ENCODE measurements around the gene TWNK. TPM values are rescaled to one million over a fixed set of nuclear protein-coding genes. Genes with fewer than 3 reads are reported as not detected.
"Not testable (repeated sequence)": the region's sequence is repeated elsewhere in the genome, so short reads cannot be mapped to it uniquely, and the experiment has no call there.

The TWNK gene
- polyA plus RNA-seq, 5 donors: 7.9 to 12.8 (median 10.0) TPM

DNA sequence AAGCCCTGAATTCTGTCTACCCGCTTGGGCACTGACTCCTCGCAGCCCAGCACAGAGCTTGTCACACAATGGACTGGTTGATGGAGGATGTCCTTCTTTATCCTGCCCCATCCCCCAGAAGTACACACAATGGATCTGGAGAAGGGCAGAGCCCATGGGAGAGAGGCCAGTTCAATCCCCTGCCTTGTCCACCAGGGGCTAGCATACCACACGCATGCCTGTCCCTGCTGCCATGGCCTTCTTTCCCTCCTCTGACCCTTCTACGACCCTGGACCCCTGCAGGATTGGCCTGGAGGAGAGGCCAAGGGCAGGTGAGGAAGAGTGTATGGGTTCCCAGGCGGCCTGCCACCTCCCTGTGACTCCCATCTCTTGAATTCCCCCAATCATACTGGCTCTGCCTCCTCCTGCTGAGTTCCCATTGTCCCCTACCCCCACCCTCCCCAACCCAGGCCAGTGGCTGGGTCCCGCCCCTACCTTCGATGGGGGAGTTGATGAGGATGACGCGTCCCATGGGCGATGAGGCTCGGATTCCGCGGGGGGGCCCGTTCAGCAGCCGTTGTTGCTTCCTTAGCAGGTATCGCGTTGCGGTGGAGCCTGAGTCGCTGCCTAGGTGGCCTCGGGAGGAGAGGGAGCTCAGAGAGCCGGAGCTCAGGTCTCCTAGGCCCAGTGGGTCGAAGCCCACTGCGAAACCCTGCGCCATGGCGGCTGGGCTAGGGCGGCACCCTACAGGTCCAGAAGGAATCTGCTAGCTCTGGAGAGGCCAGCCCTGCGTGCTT is 42.4 kb downstream of the TWNK start:
- DNase-seq: no peak

DNA sequence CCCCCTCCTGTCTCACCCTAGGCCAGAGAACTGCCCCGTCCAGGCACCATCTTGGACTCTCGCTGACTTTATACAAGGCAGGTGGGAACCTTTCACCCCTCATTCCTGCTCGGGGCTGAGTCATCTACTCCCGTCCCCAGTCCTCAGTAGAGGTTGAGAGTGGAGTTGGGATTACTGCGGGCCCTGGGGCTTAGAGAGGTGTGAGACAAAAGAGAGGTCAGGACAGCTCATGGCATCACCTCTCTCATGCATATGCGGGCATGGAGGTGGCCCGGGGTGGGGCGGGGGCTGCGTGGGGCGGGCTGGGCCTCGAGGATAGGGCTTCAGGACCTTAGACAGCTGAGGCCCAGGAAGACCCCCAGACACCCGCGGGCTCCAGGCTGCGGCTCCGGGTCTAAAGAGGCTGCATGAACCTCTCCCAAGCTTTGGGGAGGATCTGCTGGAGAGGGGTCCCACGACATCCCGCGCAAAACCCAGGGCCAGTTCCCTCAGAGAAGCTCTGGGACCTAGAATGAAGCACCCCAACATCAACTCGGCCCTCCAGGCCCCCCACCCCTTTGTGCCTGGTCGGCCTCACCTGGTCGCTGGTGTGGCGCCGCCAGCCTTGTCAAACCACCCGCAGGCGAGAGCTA is 43.3 kb downstream of the TWNK start:
- DNase-seq: no peak

DNA sequence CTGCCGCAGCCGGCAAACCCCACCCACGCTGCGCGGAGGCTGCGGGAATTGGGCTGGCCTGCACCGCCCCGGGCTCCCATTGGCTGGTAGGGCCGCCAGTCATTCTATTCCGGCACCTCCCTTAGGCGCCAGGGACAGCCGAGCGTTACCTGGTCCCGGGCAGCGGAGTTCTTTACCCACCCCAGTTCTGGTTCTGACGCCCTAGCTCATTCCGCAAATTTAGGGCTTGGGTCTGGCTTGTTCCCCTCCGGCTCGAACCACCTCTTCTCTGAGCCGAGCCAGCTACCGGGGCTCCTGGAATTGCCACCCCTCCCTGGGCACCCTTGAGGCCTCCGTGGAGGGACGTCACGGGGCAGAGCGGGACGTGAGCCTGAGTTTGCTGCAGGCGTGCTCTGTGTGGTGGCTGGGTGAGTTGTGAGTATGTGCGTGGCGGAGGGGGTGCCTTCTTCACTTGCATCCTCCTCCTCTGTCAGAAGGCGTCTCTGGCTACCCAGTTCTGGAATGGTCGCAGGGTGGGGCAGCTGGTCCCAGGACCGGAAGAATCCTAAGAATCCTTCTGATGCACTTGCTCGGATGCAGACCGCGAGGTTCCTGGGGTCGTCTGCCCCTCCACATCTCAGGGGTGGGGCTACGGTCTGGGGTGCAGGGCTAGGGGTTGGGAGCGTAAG is 43.9 kb downstream of the TWNK start, which contains the start of the genes PDZD7 and SFXN3:
TSS of gene PDZD7 (minus strand) at position 2 of the 668 bp plus-strand sequence. CDS start 910 bp downstream, outside the sequence.
TSS of gene SFXN3 (plus strand) at position 107 of the 668 bp plus-strand sequence. CDS start 3,461 bp downstream, outside the sequence.
- DNase-seq: peak; percentile 83 to 85

GRCh38 chr10:101031796-101032636 is 44.7 kb downstream of the TWNK start:
- DNase-seq: peak; percentile 81

DNA sequence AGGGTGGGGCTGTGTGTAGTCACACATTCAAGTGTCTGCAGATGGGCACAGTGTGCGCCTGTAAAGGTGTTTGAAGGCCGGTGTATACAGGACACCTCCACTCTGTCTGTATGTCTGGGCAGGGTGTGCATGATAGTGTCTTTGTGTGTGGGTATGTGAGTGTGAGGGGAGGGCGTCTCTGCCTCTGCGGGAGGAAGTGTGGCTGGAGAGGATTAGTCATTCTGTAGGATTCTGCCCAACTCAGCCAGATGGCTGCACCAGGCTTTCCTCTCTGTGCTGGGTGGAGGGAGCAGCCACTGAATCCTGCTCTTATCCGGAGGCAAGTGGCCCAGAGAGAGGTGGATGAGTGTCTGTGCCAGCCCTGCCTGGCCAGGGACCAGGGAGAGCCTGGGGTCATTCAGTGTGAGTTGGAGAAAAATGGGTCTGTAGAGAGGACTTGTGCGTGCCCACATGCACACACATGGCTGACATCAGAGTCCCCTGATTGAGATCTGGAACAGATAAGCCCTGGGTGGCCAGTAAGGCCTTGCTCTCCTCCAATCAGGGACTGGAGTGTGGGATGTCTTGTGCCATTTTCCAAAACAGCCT is 45.4 kb downstream of the TWNK start:
- peak; percentile 52 to 56 for DNase-seq

GRCh38 chr10:101033276-101033675 is 45.9 kb downstream of the TWNK start:
- no peak for DNase-seq

DNA sequence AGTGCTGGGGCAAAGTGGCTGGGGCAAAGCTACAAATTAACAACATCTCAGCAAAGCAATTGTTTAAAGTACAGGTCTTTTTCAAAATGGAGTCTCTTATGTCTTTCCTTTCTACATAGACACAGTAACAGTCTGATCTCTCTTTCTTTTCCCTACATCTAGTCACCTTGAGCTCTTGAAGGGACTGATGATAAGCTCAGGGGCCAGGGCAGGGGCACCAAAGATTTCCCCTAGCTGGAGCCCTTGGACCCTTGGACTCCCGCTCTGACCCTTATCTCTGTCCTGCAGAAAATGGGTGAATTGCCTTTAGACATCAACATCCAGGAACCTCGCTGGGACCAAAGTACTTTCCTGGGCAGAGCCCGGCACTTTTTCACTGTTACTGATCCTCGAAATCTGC is 47.1 kb downstream of the TWNK start:
- not testable (repeated sequence) for DNase-seq

- no peak for DNase-seq
Measured at GRCh38 chr10:101035314-101035713, 48.0 kb downstream of the TWNK start.

GRCh38 chr10:101035916-101036702 is 48.8 kb downstream of the TWNK start:
- DNase-seq: no peak

GRCh38 chr10:101036726-101037125 is 49.4 kb downstream of the TWNK start:
- no peak for DNase-seq

GRCh38 chr10:101038484-101038883 is 51.1 kb downstream of the TWNK start:
- no peak for DNase-seq

GRCh38 chr10:101040061-101040460 is 52.7 kb downstream of the TWNK start:
- DNase-seq: no peak

DNA sequence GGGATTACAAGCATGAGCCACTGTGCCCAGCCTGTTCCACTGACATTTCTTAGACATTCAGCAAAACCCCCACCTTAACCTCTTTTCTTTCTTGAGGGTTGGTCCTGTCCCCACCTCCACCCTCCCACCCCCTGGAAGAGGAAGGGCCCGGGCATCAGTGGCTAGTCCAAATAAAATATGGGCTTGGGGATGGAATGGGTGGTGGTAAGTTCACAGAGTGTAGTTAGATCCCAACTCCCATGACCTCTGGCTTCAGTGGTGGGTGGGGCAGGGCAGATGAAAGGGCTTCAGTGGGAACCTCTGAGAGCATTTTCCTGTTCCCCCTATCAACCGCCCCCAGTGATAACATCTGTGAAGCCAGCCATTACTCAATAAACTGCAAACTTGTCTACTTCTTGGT is 53.5 kb downstream of the TWNK start:
- no peak for DNase-seq

DNA sequence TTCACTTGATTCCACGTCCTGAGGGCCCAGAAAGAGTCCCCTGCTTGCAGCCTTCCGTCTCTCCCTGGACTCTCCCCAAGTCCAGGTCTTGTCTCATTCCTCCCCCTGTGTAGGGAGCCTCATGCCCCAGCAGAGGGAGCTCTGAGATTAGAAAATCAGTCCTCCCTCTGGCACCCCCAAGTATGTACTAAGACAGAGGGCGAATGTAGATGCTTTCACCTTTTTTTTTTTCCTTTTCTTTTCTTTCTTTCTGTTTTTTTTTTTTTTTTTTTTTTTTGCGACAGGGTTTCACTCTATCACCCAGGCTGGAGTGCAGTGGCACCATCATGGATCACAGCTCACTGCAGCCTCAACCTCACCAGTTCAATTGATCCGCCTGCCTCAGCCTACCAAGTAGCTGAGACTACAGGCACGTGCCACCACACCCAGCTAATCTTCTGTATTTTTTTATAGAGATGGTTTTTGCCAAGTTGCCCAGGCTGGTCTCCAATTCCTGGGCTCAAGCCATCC is 54.0 kb downstream of the TWNK start:
- peak; percentile 71 to 83 for DNase-seq

DNA sequence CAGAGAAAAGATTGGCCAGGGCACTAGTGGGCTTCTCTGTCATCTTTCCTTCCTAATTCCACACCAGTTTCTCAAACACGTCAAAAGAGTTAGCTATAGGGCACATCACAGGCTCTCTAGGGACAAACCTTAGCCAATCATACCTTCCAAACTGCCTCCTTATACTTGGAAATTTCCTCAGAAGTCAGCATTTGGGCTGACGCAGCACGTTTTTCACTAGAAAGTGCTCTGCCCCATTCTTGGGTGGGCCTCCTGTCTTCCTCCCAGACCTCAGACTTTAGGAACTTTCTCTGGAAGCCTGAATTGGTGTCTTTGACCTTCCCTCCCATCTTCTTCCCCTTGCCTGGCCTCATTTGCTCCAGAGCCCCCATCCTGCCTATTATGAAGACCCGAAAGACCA is 54.8 kb downstream of the TWNK start:
- DNase-seq: no peak

DNA sequence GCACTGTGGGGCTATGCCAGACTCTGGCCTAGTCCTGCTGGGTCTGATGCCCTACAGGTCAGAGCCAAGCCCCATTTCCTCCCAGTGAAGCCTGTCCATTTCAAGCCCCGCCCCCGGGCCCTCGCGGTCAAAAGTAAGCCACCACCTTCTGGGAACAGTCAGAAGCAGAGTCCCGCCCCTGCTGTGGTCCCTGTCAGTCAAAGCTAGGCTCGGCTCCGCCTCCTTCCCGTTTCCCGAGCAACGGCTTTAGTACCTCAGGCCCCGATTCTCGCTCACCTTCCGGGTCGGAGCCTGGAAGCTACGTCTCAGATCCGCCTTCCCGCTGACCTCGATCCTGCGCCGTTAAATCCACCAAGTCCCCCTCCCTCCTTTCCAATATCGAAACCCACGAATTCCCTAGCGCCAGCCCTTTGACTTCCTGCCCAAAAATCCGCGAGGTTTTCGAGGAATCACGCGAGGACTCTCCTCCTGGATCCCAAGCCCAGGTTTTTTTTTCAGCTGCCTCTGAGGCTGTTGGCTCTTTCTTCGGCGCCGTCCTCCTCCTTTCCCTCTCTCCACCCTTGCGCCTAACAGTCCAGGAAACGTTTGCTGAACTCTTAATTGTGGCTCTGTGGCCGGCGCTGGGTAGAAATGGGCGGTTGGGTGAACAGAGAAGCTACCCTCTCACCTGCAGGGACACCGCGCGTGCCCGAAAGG is 55.5 kb downstream of the TWNK start:
- DNase-seq: peak; percentile 94

- DNase-seq: no peak
Measured at GRCh38 chr10:101043363-101043707, 56.0 kb downstream of the TWNK start.
